SH-SY5Y (cell line): ENCODE results near the gene KIAA1328.

ENCODE experiments used
- GATA2 ChIP-seq: IDR thresholded peaks from 2 replicates; pipeline ENCODE4 v1.6.1; 2011; ENCODE audit warnings: mild to moderate bottlenecking, low read depth, low read length
- GATA3 ChIP-seq: IDR thresholded peaks from 2 replicates; pipeline ENCODE4 v1.6.1; 2011; ENCODE audit warnings: low read depth, mild to moderate bottlenecking, low read length, moderate library complexity

DNA sequence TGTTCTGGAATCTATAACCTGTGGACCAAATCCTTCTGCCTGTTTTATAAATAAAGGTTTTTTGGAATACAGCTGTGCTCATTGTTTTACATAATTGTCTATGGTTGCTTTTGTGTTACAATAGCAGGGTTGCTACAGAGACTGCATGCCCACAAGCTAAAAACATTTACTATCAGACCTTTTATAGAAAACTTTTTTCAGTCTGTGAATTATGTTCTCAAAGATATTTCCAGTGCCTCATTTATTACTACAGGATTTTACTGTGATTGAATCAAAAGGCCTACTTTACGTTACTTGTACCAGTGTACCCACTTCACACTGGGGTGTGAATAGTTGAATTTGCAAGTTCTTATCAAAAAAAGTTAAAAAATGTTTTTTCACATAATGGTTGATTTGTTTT is 7.0 kb downstream of the KIAA1328 start:
- TF ChIP-seq GATA2 = no peak
- TF ChIP-seq GATA3 = no peak
